ENCODE results near the gene CXCR3. TPM values are rescaled to one million over a fixed set of nuclear protein-coding genes. Genes with fewer than 3 reads are reported as not detected.

The CXCR3 gene
- total and polyA plus RNA-seq, 2 donors from 2014 or later, result 0.24 to 1.7 TPM

DNA sequence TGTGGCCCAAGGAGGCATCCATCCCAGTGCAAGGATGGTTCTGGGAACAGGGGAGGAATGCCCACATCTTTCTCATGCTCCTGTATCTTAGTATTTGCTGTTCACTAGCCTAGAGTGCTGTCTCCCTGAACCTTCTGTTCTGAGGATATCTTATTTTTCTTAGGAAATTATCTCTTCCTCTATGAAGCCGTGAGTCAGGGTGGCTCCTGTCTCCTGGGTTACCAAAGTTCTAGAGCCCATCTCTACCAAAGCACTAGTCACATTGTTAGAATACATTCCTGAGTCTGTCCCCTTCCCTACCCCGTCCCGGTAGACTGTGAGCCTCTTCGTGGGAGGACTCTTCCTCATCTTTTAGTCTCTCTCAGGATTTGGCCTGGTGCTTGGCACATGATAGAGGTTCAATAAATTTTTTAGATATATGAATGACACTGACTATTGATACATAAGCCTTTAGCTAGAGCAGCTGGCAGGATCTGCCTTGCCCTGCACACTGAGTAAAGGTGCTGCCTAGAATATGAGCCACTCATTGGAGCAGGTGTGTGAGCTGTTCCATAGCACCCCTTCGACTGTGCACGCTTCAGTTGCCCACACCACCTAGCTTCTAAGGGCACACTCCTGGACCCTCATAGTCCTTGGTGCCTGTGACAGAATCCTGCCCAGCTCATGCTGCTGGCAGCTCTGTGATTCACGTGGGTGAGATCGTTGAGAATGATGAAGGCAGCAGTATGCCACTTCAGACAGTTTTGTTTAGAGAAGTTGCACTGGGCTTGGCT lies 13.3 kb downstream of the CXCR3 start:
- Histone ChIP-seq H3K27me3 (ENCODE audit: control insufficient read depth, insufficient read depth, low read length) (no peaks in the 10 kb centered on the region), H3K4me1 (ENCODE audit: control insufficient read depth in 2 of 3, insufficient read depth in 2 of 3, low read depth in 1 of 3, low read length in 3 of 3) (no peaks in the 10 kb centered on the region), H3K9me3 (ENCODE audit: control insufficient read depth in 2 of 3, insufficient read depth in 1 of 3, low read length in 3 of 3) (no peaks in the 10 kb centered on the region), H3K27ac (ENCODE audit: low read depth in 2 of 2, low read length in 2 of 2) (no peak overlapping the region), H3K36me3 (ENCODE audit: control insufficient read depth in 2 of 3, insufficient read depth in 3 of 3, low read length in 3 of 3) (peaks cover 2 to 33% (median 18%) of the 10 kb centered on the region in 3 donors), H3K4me3 (ENCODE audit: low read length in 3 of 3) (no peak overlapping the region), H3K9ac (ENCODE audit: low read length in 3 of 3) (no peak overlapping the region)
- TF ChIP-seq, protein P1, sequence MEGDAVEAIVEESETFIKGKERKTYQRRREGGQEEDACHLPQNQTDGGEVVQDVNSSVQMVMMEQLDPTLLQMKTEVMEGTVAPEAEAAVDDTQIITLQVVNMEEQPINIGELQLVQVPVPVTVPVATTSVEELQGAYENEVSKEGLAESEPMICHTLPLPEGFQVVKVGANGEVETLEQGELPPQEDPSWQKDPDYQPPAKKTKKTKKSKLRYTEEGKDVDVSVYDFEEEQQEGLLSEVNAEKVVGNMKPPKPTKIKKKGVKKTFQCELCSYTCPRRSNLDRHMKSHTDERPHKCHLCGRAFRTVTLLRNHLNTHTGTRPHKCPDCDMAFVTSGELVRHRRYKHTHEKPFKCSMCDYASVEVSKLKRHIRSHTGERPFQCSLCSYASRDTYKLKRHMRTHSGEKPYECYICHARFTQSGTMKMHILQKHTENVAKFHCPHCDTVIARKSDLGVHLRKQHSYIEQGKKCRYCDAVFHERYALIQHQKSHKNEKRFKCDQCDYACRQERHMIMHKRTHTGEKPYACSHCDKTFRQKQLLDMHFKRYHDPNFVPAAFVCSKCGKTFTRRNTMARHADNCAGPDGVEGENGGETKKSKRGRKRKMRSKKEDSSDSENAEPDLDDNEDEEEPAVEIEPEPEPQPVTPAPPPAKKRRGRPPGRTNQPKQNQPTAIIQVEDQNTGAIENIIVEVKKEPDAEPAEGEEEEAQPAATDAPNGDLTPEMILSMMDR (IDR thresholded peaks at IDR 0.05; ENCODE audit: borderline replicate concordance, extremely low read depth, insufficient read depth), result no peak
- FAIRE-seq (no peak), DNase-seq (no peak)
- intact Hi-C loops (cut with DNase I), result no loop called here

DNA sequence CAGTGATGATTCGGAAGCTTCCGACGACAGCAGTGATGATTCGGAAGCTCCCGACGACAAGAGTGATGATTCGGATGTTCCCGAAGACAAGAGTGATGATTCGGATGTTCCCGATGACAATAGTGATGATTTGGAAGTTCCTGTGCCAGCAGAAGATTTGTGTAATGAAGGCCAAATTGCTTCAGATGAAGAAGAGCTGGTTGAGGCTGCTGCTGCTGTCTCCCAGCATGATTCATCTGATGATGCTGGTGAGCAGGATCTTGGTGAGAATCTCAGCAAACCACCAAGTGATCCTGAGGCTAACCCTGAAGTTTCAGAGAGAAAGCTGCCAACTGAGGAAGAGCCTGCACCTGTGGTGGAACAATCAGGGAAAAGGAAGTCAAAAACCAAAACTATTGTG lies 14.2 kb downstream of the CXCR3 start:
- Histone ChIP-seq H3K4me3 (ENCODE audit: low read length in 3 of 3) (no peak overlapping the region), H3K27me3 (ENCODE audit: control insufficient read depth, insufficient read depth, low read length) (no peaks in the 10 kb centered on the region), H3K9ac (ENCODE audit: low read length in 3 of 3) (no peak overlapping the region), H3K4me1 (ENCODE audit: control insufficient read depth in 2 of 3, insufficient read depth in 2 of 3, low read depth in 1 of 3, low read length in 3 of 3) (no peaks in the 10 kb centered on the region), H3K36me3 (ENCODE audit: control insufficient read depth in 2 of 3, insufficient read depth in 3 of 3, low read length in 3 of 3) (peaks cover 2 to 29% (median 12%) of the 10 kb centered on the region in 3 donors), H3K27ac (ENCODE audit: low read depth in 2 of 2, low read length in 2 of 2) (no peak overlapping the region), H3K9me3 (ENCODE audit: control insufficient read depth in 2 of 3, insufficient read depth in 1 of 3, low read length in 3 of 3) (no peaks in the 10 kb centered on the region)
- no peak for FAIRE-seq
- intact Hi-C loops (cut with DNase I), result no loop called here
- DNase-seq, result no peak
- TF ChIP-seq, protein P1 (IDR thresholded peaks at IDR 0.05; ENCODE audit: borderline replicate concordance, extremely low read depth, insufficient read depth), result no peak

DNA sequence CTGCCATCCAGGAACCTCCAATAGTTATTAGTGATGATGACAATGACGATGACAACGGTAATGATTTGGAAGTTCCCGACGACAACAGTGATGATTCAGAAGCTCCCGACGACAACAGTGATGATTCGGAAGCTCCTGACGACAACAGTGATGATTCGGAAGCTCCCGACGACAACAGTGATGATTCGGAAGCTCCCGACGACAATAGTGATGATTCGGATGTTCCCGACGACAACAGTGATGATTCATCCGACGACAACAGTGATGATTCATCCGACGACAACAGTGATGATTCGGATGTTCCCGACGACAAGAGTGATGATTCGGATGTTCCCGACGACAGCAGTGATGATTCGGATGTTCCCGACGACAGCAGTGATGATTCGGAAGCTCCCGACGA lies 14.7 kb downstream of the CXCR3 start:
- Histone ChIP-seq H3K27me3 (ENCODE audit: control insufficient read depth, insufficient read depth, low read length) (no peaks in the 10 kb centered on the region), H3K9me3 (ENCODE audit: control insufficient read depth in 2 of 3, insufficient read depth in 1 of 3, low read length in 3 of 3) (no peaks in the 10 kb centered on the region), H3K27ac (ENCODE audit: low read depth in 2 of 2, low read length in 2 of 2) (no peak overlapping the region), H3K4me3 (ENCODE audit: low read length in 3 of 3) (no peak overlapping the region), H3K36me3 (ENCODE audit: control insufficient read depth in 2 of 3, insufficient read depth in 3 of 3, low read length in 3 of 3) (peaks cover 2 to 24% (median 8%) of the 10 kb centered on the region in 3 donors), H3K9ac (ENCODE audit: low read length in 3 of 3) (no peak overlapping the region), H3K4me1 (ENCODE audit: control insufficient read depth in 2 of 3, insufficient read depth in 2 of 3, low read depth in 1 of 3, low read length in 3 of 3) (no peaks in the 10 kb centered on the region)
- no peak for FAIRE-seq
- intact Hi-C loops (cut with DNase I), result no loop called here
- no peak for DNase-seq
- TF ChIP-seq, protein P1 (IDR thresholded peaks at IDR 0.05; ENCODE audit: borderline replicate concordance, extremely low read depth, insufficient read depth), result no peak

All from kidney (tissue), 14 donors.